Tibial nerve (tissue), 4 donors: ENCODE results near the gene OR13A1.
"Not testable (repeated sequence)": the region's sequence is repeated elsewhere in the genome, so short reads cannot be mapped to it uniquely, and the experiment has no call there.

Source experiments
- EP300 ChIP-seq, 2 donors: sonication (generic); formaldehyde crosslinking; IDR thresholded peaks; one replicate each; pipeline ENCODE4 v1.6.1; 2017; ENCODE audit warnings: antibody characterized with exemption in 2 of 2, mild to moderate bottlenecking in 1 of 2
- POLR2A ChIP-seq, 2 donors: fragments of 450-650 bp; IDR thresholded peaks; one replicate each; pipeline ENCODE4 v1.6.1; 2017; ENCODE audit warnings: antibody characterized with exemption in 2 of 2, mild to moderate bottlenecking in 2 of 2, moderate library complexity in 2 of 2
- TF ChIP-seq, protein P1 (sequence below), 5 experiments: fragments of 200-600 bp in 3 of 5; fragments of 450-650 bp in 2 of 5; sonication (generic) in 3 of 5; IDR thresholded peaks; one replicate each; pipeline ENCODE4 v1.5.1; 2016 to 2019; ENCODE audit warnings: antibody characterized with exemption in 5 of 5, mild to moderate bottlenecking in 3 of 5, moderate library complexity in 2 of 5

DNA sequence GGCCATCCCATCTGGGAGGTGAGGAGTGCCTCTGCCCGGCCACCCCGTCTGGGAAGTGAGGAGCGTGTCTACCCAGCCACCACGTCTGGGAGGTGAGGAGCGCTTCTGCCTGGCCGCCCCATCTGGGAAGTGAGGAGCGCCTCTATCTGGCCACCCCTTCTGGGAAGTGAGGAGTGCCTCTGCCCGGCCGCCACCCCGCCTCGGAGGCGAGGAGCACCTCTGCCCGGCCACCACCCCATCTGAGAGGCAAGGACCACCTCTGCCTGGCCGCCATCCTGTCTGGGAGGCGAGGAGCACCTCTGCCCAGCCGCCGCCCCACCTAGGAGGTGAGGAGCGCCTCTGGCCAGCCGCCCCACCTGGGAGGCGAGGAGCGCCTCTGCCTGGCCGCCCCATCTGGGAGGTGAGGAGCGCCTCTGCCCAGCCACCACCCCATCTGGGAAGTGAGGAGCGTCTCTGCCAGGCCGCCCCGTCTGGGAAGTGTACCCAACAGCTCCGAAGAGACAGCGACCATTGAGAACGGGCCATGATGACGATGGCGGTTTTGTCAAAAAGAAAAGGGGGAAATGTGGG lies 32.9 kb upstream of the OR13A1 start:
- TF ChIP-seq, protein P1, sequence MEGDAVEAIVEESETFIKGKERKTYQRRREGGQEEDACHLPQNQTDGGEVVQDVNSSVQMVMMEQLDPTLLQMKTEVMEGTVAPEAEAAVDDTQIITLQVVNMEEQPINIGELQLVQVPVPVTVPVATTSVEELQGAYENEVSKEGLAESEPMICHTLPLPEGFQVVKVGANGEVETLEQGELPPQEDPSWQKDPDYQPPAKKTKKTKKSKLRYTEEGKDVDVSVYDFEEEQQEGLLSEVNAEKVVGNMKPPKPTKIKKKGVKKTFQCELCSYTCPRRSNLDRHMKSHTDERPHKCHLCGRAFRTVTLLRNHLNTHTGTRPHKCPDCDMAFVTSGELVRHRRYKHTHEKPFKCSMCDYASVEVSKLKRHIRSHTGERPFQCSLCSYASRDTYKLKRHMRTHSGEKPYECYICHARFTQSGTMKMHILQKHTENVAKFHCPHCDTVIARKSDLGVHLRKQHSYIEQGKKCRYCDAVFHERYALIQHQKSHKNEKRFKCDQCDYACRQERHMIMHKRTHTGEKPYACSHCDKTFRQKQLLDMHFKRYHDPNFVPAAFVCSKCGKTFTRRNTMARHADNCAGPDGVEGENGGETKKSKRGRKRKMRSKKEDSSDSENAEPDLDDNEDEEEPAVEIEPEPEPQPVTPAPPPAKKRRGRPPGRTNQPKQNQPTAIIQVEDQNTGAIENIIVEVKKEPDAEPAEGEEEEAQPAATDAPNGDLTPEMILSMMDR (IDR thresholded peaks at IDR 0.05): not testable (repeated sequence)
- TF ChIP-seq POLR2A, EP300 (IDR thresholded peaks at IDR 0.05): not testable (repeated sequence)
